ENCODE measurements around the gene LDAH. TPM values are rescaled to one million over a fixed set of nuclear protein-coding genes. Genes with fewer than 3 reads are reported as not detected.

The LDAH gene
- total RNA-seq, 1 experiment from 2014 or later, result 17.2 TPM

DNA sequence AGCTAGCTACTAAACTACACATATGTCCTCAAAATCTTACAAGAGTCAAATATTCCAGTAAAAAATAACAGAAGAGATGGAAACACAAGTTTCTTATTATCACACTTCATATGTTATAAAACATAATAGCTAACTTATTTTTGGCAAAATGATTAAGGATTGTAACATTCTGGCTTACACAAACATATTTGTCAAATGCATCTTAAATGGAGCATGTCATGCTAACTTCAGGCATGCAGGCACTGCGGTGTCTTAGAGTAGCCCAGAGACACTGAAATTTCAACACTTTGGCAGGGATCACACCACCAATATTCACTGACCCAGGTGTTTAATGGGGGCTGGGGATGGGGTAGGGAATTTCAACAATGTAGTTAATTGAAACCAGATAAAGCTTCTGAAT, 51.6 kb downstream of the LDAH start:
- no TSS peak for BruUV-seq (replicated peaks)
- Histone ChIP-seq H3K27ac (ENCODE audit: low read length) (no peak overlapping the region), H3K4me1 (ENCODE audit: control insufficient read depth, insufficient read depth, low read length) (no peaks in the 10 kb centered on the region), H3K36me3 (ENCODE audit: control insufficient read depth, insufficient read depth, low read length) (no peaks in the 10 kb centered on the region), H3K9me3 (ENCODE audit: control insufficient read depth, insufficient read depth, low read depth, low read length) (no peaks in the 10 kb centered on the region), H3K27me3 (ENCODE audit: control insufficient read depth, insufficient read depth, low read length) (no peaks in the 10 kb centered on the region), H3K4me3 (ENCODE audit: low read depth in 2 of 2, low read length in 2 of 2) (no peak overlapping the region)
- ATAC-seq (no peak), DNase-seq (ENCODE audit: low read depth, low spot score) (no peak)
- in situ Hi-C loops (cut with HindIII; ENCODE audit: low pct_unique_long_range_greater_than_20kb, low sequenced_read_pairs) (no loop called here), intact Hi-C loops (cut with micrococcal nuclease; ENCODE audit: unreplicated experiment) (loop anchor here (10.0 kb wide), 1 partner anchor 106 kb away; the partner anchor contains the start of gene GDF7)
- CTCF ChIA-PET, result interaction anchor here (1.4 kb wide), 1 partner anchor 10 kb away, joined by 4 read pairs; no protein-coding TSS in a partner anchor
- TF ChIP-seq SIN3A (IDR thresholded peaks at IDR 0.05; ENCODE audit: borderline replicate concordance, insufficient read depth, low read depth, low read length) (no peak), POLR2AphosphoS5 (IDR thresholded peaks at IDR 0.05; ENCODE audit: low read depth, low read length) (no peak), TCF7L2 (IDR thresholded peaks at IDR 0.05; ENCODE audit: low read depth, low read length) (no peak)
- TF ChIP-seq, protein P1, sequence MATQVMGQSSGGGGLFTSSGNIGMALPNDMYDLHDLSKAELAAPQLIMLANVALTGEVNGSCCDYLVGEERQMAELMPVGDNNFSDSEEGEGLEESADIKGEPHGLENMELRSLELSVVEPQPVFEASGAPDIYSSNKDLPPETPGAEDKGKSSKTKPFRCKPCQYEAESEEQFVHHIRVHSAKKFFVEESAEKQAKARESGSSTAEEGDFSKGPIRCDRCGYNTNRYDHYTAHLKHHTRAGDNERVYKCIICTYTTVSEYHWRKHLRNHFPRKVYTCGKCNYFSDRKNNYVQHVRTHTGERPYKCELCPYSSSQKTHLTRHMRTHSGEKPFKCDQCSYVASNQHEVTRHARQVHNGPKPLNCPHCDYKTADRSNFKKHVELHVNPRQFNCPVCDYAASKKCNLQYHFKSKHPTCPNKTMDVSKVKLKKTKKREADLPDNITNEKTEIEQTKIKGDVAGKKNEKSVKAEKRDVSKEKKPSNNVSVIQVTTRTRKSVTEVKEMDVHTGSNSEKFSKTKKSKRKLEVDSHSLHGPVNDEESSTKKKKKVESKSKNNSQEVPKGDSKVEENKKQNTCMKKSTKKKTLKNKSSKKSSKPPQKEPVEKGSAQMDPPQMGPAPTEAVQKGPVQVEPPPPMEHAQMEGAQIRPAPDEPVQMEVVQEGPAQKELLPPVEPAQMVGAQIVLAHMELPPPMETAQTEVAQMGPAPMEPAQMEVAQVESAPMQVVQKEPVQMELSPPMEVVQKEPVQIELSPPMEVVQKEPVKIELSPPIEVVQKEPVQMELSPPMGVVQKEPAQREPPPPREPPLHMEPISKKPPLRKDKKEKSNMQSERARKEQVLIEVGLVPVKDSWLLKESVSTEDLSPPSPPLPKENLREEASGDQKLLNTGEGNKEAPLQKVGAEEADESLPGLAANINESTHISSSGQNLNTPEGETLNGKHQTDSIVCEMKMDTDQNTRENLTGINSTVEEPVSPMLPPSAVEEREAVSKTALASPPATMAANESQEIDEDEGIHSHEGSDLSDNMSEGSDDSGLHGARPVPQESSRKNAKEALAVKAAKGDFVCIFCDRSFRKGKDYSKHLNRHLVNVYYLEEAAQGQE (IDR thresholded peaks at IDR 0.05; ENCODE audit: insufficient read depth in 1 of 2, low read depth in 2 of 2, low read length in 1 of 2), result no peak
- TF ChIP-seq, protein P2, sequence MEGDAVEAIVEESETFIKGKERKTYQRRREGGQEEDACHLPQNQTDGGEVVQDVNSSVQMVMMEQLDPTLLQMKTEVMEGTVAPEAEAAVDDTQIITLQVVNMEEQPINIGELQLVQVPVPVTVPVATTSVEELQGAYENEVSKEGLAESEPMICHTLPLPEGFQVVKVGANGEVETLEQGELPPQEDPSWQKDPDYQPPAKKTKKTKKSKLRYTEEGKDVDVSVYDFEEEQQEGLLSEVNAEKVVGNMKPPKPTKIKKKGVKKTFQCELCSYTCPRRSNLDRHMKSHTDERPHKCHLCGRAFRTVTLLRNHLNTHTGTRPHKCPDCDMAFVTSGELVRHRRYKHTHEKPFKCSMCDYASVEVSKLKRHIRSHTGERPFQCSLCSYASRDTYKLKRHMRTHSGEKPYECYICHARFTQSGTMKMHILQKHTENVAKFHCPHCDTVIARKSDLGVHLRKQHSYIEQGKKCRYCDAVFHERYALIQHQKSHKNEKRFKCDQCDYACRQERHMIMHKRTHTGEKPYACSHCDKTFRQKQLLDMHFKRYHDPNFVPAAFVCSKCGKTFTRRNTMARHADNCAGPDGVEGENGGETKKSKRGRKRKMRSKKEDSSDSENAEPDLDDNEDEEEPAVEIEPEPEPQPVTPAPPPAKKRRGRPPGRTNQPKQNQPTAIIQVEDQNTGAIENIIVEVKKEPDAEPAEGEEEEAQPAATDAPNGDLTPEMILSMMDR (IDR thresholded peaks at IDR 0.05), result no peak
- POLR2A ChIA-PET, result no interaction called here

DNA sequence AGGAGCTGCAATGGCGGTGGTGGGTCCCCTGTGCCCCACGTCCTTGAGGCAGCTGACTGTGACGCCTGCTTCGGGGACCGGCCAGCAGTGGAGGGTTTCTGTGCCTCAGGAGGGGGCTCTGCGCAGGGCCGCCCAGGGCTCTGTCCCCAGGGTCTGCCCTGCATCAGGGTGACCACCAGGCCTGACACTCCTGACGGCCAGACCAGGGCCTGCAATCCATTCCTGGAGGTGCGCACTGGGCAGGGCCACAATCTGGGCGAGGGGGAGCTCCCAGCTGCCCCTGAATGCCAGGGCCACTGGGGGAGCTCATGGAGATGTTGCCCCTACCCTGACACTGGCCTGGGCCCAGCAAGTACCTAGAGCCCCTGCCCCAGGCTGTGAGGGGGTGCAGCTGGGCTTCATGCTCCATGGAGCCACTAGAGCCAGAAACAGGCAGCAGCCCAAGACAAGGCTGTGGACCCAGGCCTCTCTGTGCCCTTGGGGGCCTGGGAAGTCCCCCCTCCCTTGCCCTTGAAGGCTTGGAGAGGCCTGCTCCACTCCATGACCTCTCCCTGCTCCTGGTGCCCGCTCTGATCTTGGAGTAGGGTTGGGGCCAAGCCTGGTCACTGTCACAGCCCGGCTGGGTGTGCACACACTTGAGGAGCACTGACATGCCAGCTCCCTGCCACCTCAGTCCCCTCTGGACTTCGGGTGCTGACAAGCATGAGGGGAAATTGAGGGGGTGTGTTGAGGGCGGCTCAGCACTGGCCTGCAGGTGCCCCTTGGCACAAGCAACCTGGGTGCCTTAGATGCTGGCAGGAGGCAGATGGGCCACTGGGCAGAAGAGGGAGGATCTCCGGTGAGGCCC, 55.9 kb downstream of the LDAH start:
- Histone ChIP-seq H3K4me1 (ENCODE audit: control insufficient read depth, insufficient read depth, low read length) (no peaks in the 10 kb centered on the region), H3K27ac (ENCODE audit: low read length) (no peak overlapping the region), H3K4me3 (ENCODE audit: low read depth in 2 of 2, low read length in 2 of 2) (no peak overlapping the region), H3K9me3 (ENCODE audit: control insufficient read depth, insufficient read depth, low read depth, low read length) (no peaks in the 10 kb centered on the region), H3K27me3 (ENCODE audit: control insufficient read depth, insufficient read depth, low read length) (no peaks in the 10 kb centered on the region), H3K36me3 (ENCODE audit: control insufficient read depth, insufficient read depth, low read length) (no peaks in the 10 kb centered on the region)
- intact Hi-C loops (cut with micrococcal nuclease; ENCODE audit: unreplicated experiment) (no loop called here), in situ Hi-C loops (cut with HindIII; ENCODE audit: low pct_unique_long_range_greater_than_20kb, low sequenced_read_pairs) (no loop called here)
- DNase-seq (ENCODE audit: low read depth, low spot score) (no peak), ATAC-seq (no peak)
- BruUV-seq (replicated peaks), result no TSS peak
- ChIA-PET CTCF (no interaction called here), POLR2A (no interaction called here)
- TF ChIP-seq, protein P1 (IDR thresholded peaks at IDR 0.05; ENCODE audit: insufficient read depth in 1 of 2, low read depth in 2 of 2, low read length in 1 of 2), result no peak
- TF ChIP-seq, protein P2 (IDR thresholded peaks at IDR 0.05), result no peak
- no peak for TF ChIP-seq SIN3A (IDR thresholded peaks at IDR 0.05; ENCODE audit: borderline replicate concordance, insufficient read depth, low read depth, low read length)

All from Panc1 (cell line).